NB4 (cell line): ENCODE data around the gene NBR1.
"Not testable (repeated sequence)": the region's sequence is repeated elsewhere in the genome, so short reads cannot be mapped to it uniquely, and the experiment has no call there.

Source experiments
- DNase-seq: peaks from one replicate; pipeline ENCODE4 v3.0.0; 2010; ENCODE audit warnings: low read depth
- H3K4me3 ChIP-seq: one replicate; pipeline ENCODE4 v1.5.1; 2011; ENCODE audit warnings: mild to moderate bottlenecking, low read depth, low read length, moderate library complexity
- MYC ChIP-seq: IDR thresholded peaks from 2 replicates; pipeline ENCODE4 v1.6.1; 2011; ENCODE audit warnings: low read depth, low read length
- POLR2A ChIP-seq: IDR thresholded peaks from 2 replicates; pipeline ENCODE4 v1.6.1; 2011; ENCODE audit warnings: mild to moderate bottlenecking; ENCODE audit not compliant: insufficient read length; ENCODE audit errors: extremely low read depth
- TF ChIP-seq, protein P1 (sequence below): IDR thresholded peaks from 2 replicates; pipeline ENCODE4 v1.6.1; 2011; ENCODE audit warnings: low read depth, low read length
- TF ChIP-seq, protein P2 (sequence below): IDR thresholded peaks from one replicate; pipeline ENCODE4 v1.5.1; 2012; ENCODE audit warnings: low read depth, low read length

The NBR1 gene

GRCh38 chr17:43219746-43220380 lies 48.8 kb downstream of the NBR1 start:
- no peak for DNase-seq
- TF ChIP-seq MYC = no peak
- TF ChIP-seq, protein P1, sequence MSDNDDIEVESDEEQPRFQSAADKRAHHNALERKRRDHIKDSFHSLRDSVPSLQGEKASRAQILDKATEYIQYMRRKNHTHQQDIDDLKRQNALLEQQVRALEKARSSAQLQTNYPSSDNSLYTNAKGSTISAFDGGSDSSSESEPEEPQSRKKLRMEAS = no peak
- TF ChIP-seq, protein P2, sequence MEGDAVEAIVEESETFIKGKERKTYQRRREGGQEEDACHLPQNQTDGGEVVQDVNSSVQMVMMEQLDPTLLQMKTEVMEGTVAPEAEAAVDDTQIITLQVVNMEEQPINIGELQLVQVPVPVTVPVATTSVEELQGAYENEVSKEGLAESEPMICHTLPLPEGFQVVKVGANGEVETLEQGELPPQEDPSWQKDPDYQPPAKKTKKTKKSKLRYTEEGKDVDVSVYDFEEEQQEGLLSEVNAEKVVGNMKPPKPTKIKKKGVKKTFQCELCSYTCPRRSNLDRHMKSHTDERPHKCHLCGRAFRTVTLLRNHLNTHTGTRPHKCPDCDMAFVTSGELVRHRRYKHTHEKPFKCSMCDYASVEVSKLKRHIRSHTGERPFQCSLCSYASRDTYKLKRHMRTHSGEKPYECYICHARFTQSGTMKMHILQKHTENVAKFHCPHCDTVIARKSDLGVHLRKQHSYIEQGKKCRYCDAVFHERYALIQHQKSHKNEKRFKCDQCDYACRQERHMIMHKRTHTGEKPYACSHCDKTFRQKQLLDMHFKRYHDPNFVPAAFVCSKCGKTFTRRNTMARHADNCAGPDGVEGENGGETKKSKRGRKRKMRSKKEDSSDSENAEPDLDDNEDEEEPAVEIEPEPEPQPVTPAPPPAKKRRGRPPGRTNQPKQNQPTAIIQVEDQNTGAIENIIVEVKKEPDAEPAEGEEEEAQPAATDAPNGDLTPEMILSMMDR = no peak
- TF ChIP-seq POLR2A = no peak
- no peak overlapping the region for H3K4me3 ChIP-seq

DNA sequence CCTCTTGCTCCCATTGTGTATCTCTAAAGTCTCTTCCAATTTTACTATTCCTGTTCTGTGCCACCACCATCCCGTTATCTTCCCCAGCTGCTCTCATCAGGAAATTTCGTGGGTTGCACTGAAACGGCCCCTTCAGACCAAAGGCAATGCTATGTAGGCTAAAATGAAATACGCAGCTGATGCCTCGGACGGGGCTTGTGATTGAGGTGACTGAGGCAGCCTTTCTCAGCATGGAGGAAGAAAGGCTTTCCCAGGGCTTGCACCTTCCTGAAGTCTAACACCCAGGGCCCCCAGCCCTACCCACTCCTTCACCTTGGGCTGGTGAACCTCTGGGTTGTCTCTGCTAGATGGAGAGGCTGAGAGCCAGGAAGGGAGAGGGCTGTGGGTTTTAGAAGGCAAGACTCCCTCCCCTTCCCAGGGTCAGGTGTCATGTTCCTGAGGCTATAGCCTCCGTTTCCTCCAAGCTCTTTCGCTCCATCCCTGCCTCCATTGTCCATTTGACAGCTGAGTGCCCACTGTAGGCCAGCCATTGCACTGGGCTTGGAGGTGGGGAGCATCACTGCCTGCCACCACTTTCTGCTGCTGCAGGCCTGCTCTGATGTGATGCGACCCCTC lies 49.6 kb downstream of the NBR1 start:
- H3K4me3 ChIP-seq = no peak overlapping the region
- DNase-seq = no peak
- TF ChIP-seq, protein P2 = no peak
- TF ChIP-seq POLR2A (no peak), MYC (no peak)
- TF ChIP-seq, protein P1 = no peak

DNA sequence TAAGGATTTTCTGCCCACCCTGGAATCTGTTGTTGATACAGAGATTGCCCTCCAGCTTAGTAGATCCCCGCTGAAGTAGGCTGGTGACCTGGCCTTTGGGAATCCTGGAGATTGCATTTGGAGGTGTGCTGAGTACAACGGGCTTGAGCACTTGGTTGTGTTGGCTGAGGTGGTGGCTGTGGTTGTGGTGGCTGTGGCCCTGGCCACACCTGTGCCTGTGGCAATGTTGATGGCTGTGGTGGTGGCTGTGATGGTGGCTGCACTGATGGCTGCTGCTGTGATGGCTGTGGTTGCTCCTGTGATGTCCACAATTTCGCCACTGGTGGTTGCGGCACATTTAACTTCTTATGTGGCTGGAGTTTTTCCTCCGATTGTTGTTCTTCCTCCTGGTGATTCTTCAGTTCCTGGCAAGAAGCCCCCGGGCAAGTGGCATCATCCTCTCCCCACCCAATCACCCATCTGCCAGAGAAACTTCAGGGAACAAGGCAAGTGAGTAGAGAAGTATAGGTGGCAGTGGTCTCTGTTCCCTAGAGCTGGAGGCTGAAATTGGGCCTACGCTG lies 53.2 kb downstream of the NBR1 start:
- TF ChIP-seq, protein P1 = no peak
- TF ChIP-seq POLR2A (no peak), MYC (no peak)
- TF ChIP-seq, protein P2 = no peak
- DNase-seq = no peak
- no peak overlapping the region for H3K4me3 ChIP-seq

GRCh38 chr17:43226393-43226792 lies 55.4 kb downstream of the NBR1 start:
- TF ChIP-seq MYC (no peak), POLR2A (no peak)
- TF ChIP-seq, protein P1 = no peak
- TF ChIP-seq, protein P2 = no peak
- DNase-seq = no peak

DNA sequence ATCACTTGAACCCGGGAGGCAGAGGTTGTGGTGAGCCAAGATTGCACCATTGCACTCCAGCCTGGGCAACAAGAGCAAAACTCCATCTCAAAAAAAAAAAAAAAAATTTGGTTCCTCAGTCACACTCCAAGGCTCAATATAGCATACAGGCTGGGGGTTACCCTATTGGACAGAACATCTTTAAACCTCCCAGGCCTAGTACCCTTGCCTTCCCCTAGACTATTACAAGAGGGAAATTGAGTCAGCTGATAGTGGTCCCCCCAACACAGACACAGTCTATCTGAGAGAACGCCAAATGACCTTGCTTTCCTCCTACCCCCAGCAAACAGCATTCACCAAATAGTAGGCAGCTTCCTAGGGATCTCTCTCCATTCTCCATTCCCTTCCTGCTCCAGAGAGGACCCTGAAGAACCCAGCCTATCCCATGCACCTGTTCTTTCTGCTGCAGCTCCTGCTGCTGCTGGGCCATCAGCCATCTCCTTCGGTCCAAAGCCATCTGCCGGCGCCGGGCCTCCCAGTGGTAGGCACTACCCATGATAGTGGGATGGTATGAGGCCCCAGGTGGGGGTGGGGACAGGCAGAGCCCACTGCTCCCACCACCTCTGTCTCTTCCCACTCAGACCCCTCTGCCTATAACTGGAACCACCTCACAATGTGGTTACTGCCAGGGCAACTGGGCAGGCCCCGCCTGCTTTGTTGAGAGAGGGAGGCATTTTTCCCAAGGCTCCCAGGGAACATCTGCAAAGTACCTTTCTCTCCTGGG lies 57.2 kb downstream of the NBR1 start, which contains the start of gene CCDC200:
Gene CCDC200 (minus strand): TSS at position 604 of the 763 bp plus-strand sequence. CDS start 69 bp downstream, at position 535.
- DNase-seq, H3K4me3 ChIP-seq: not testable (repeated sequence)

More at GRCh38 chr17:43226393-43226792, 55.4 kb downstream of the NBR1 start:
- H3K4me3 ChIP-seq = no peak overlapping the region

DNA sequence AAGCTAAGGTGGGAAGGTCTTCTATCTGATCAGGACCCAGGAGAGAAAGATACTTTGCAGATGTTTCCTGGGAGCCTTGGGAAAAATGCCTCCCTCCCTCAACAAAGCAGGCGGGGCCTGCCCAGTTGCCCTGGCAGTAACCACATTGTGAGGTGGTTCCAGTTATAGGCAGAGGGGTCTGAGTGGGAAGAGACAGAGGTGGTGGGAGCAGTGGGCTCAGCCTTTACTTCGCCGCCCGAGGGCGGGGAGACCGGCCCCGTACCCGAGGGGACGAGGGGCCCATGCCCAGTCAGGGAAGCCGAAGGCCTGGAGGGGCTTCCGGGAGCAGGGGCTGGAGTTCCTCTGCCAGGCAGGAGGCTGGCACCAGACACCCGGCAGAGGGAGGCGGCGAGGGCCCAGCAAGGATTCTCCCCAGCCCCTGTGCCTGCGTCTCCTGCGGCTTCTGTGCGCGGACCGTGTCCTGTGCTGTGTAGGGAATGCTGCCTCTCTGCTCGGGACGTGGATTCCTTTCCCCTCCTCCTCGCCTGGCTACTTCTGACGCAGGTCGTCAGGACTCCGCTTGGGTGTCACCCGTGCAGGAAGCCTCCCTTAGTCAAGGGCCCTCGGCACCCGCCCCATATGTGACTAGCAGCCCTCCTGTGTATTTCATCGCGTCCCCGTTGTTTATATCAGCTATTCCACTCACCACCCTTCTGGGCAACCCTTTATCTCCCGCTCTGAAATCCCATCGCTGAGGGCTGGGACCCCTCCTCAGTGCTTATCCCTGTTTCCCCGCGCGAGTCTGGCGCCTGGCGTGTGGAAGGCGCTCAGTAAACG lies 60.4 kb downstream of the NBR1 start:
- DNase-seq = not testable (repeated sequence)

DNA sequence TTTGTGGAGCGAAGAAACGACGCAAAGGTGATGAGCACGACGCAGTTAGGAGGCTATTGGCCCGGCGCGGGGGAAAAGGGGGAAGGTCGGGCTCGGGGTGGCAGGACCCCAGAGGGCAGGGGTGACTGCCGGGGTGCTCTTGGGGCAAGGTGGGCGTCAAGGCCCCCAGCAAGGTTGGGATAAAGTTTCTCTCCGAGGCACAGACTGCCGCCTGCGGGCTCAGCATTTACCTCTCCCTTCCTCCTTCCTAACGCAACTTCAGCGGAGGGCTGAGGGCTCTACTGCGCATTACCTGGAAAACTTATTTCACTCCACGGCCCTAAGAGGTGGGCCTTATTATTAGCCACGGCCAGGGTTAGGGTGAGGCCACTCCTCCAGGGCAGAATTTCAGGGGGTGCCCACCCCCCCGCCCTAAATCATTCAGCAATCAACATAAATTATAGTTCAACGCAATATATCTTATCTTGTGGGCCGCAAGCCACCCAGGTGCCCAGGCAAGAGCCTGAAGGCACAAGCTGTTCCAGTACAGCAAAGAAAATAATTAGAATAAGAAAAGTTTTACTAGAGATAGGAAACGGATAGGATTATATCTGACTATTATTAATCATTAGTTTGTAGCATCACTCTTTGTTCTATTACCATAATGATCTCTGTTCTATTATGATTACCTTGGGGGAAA lies 61.1 kb downstream of the NBR1 start:
- DNase-seq = peak; percentile 21
- H3K4me3 ChIP-seq = peak overlapping the region; percentile 18

More for the DNA sequence above, 60.4 kb downstream of the NBR1 start:
- H3K4me3 ChIP-seq = peak overlapping the region; percentile 53

DNA sequence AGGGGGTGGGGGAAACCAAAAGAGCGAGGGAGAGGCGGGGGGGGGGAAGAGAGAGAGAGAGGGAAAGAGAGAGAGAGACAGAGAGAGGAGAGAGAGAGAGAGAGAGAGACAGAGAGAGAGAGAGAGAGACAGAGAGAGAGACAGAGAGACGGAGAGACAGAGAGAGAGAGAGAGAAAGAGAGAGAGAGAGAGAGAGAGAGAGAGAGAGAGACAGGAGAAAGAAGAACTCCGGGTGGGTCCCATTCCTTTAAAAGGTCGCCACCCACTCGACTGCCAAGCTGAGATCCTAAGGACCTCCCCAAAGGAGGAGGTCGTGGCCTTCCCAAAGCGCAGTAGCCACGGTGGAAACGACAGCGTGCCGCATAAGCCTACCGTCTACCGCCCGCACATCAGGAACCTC lies 62.2 kb downstream of the NBR1 start:
- not testable (repeated sequence) for H3K4me3 ChIP-seq, DNase-seq

DNA sequence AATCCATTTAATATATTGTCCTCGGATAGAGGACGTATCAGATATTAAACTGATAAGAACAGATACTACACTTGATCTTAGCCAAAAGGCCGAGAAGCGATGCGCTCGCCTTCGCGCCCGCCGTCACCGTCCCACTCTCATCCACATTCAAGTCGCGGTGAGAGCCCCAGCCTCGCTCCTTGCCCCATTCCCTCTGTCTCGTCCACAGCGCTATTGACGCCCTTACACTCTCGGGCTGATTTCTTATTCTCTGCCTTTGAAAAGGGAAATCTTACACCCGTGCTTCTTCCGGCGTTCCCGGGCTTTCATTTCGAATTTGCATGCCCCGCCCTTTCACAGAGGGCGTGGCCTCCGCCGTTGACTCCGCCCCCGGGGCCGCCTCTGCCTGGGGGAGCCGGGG lies 62.9 kb downstream of the NBR1 start, which contains the start of gene RNU2-1:
Gene RNU2-1 (minus strand): TSS at position 101 of the 400 bp plus-strand sequence.
- H3K4me3 ChIP-seq, DNase-seq: not testable (repeated sequence)
